Measurements from ENCODE around the gene CMSS1.

GRCh38 chr3:100227511-100227921, 409.9 kb downstream of the CMSS1 start:
- TF ChIP-seq ARNTL (CRISPR knock-in tag; IDR thresholded peaks at IDR 0.05; ENCODE audit: borderline replicate concordance, low read depth): no peak
- TF ChIP-seq TCF4 (CRISPR knock-in tag; IDR thresholded peaks at IDR 0.05; ENCODE audit: borderline replicate concordance): no peak
- TF ChIP-seq CREB5 (CRISPR knock-in tag; IDR thresholded peaks at IDR 0.05; ENCODE audit: low read depth): no peak
- TF ChIP-seq OSR1 (CRISPR knock-in tag; IDR thresholded peaks at IDR 0.05): no peak
- TF ChIP-seq ISL1 (CRISPR knock-in tag; IDR thresholded peaks at IDR 0.05): no peak

Measured in SK-N-SH treated with all-trans-retinoic acid at 6 μM for 48 hours (cell line).